ENCODE data around the gene HMG20B. TPM values are rescaled to one million over a fixed set of nuclear protein-coding genes. Genes with fewer than 3 reads are reported as not detected.
"Not testable (repeated sequence)": the region's sequence is repeated elsewhere in the genome, so short reads cannot be mapped to it uniquely, and the experiment has no call there.

Gene HMG20B
- total RNA-seq, 6 donors from 2014 or later: 79.5 to 183 (median 85.9) TPM

DNA sequence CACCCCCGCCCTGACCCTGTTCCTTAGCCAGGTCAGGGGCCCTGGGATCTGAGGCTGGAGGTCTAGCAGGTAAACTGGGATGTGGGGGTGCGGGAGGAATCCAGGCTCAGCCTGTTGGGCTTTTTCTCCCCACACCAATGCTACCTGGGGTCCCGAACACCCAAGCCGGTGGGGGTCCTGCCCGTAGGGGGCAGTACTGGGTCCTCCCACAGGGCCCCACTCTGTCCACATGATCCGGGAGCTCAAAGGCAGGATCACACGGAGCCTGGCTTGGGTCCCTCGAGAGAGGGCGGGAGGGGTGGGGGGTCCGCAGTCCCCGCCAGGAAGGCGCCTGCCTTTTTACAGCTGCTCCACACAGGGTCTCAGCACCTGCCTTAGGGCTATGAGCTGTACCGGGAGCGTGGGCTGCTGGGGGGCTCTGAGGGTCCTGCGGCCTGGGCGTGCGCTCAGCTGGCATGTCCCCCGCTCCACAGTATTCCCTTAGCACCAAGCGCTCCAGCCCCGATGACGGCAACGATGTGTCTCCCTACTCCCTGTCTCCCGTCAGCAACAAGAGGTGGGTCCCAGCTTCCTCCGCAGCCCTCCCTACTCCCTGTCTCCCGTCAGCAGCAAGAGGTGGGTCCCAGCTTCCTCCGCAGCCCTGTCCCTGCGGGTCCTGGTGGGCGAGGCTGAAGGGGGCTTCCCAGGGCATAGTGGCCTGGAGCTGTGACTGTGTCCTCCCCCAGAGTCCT, 46.1 kb upstream of the HMG20B start:
- no peak for ATAC-seq (ENCODE audit: low FRiP score in 2 of 2)
- no peak overlapping the region for H3K4me3 ChIP-seq
- 93 to 94% methylated on average over 13 to 18 of the region's 28 CpGs for WGBS, 2 donors

DNA sequence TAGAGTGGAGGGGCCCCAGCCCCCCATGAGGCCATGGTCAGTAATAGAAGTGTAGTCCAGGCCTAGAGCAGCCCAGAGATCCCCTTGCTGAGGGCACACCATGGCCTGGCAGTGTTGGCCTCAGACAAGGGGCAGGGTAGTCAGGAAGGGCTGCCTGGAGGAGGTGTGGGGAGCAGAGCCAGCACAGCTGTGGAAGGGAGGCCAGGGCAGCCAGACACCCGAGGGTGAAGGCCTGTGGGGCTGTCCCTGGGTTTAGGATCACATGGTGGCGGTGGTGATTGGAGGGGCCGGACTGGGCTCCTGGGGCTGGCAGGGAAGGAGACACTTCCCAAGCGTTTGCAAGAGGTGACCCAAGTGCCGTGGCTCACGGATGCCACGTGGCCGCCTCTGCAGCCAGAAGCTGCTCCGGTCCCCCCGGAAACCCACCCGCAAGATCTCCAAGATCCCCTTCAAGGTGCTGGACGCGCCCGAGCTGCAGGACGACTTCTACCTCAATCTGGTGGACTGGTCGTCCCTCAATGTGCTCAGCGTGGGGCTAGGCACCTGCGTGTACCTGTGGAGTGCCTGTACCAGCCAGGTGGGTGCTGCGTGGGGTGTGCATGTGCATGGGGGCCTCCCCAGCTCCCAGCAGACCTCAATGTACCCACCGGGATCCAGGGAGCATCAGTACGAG, 45.4 kb upstream of the HMG20B start:
- TF ChIP-seq EP300 (IDR thresholded peaks at IDR 0.05) (no peak), POLR2A (IDR thresholded peaks at IDR 0.05) (no peak), POLR2AphosphoS5 (IDR thresholded peaks at IDR 0.05) (no peak)
- TF ChIP-seq, protein P1, sequence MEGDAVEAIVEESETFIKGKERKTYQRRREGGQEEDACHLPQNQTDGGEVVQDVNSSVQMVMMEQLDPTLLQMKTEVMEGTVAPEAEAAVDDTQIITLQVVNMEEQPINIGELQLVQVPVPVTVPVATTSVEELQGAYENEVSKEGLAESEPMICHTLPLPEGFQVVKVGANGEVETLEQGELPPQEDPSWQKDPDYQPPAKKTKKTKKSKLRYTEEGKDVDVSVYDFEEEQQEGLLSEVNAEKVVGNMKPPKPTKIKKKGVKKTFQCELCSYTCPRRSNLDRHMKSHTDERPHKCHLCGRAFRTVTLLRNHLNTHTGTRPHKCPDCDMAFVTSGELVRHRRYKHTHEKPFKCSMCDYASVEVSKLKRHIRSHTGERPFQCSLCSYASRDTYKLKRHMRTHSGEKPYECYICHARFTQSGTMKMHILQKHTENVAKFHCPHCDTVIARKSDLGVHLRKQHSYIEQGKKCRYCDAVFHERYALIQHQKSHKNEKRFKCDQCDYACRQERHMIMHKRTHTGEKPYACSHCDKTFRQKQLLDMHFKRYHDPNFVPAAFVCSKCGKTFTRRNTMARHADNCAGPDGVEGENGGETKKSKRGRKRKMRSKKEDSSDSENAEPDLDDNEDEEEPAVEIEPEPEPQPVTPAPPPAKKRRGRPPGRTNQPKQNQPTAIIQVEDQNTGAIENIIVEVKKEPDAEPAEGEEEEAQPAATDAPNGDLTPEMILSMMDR (IDR thresholded peaks at IDR 0.05): no peak
- Histone ChIP-seq H3K27ac (no peak overlapping the region), H3K27me3 (no peaks in the 10 kb centered on the region), H3K9me3 (no peaks in the 10 kb centered on the region), H3K36me3 (peaks cover 19 to 76% (median 74%) of the 10 kb centered on the region in 4 donors), H3K4me3 (no peak overlapping the region), H3K4me1 (no peaks in the 10 kb centered on the region)
- no peak for ATAC-seq (ENCODE audit: low FRiP score in 2 of 2)
- WGBS, 2 donors: 95% methylated on average over 19 of the region's 21 CpGs; no CpG with 5 or more reads in 1 of the 2 donors
- DNase-seq: peak in 1 of 2 donors; percentile 56

More for the DNA sequence above, 46.1 kb upstream of the HMG20B start:
- no peaks in the 10 kb centered on the region for H3K27me3 ChIP-seq
- H3K36me3 ChIP-seq: peaks cover 12 to 75% (median 70%) of the 10 kb centered on the region in 4 donors
- DNase-seq: peak in 1 of 2 donors; percentile 30
- H3K27ac ChIP-seq: no peak overlapping the region
- no peaks in the 10 kb centered on the region for H3K4me1 ChIP-seq
- TF ChIP-seq POLR2A (IDR thresholded peaks at IDR 0.05) (no peak), POLR2AphosphoS5 (IDR thresholded peaks at IDR 0.05) (no peak), EP300 (IDR thresholded peaks at IDR 0.05) (no peak)
- TF ChIP-seq, protein P1 (IDR thresholded peaks at IDR 0.05): no peak
- no peaks in the 10 kb centered on the region for H3K9me3 ChIP-seq

DNA sequence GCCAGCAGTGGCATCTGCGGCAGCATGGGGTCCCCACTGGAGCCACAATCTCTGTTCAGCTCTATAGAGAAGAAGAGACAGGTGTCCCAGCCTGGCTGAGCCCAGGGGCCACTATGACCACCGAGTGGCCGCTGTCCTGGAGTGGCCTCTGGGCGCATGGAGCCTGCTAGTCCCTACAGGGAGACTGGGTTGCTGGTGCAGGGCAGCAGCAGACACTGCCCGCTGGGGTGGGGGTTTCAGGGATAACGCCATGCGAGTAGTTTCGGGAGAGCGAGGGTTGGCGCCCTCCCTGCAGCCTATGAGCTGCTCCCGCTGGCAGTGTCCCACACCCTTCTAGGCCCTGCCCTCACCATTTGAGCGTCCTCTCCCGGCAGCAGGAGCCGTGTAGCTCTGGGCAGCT, 44.7 kb upstream of the HMG20B start:
- no peak for ATAC-seq (ENCODE audit: low FRiP score in 2 of 2)
- TF ChIP-seq POLR2A (IDR thresholded peaks at IDR 0.05): no peak
- TF ChIP-seq EP300 (IDR thresholded peaks at IDR 0.05): no peak
- TF ChIP-seq, protein P1 (IDR thresholded peaks at IDR 0.05): no peak
- TF ChIP-seq POLR2AphosphoS5 (IDR thresholded peaks at IDR 0.05): no peak
- 92 to 98% methylated on average over 12 to 14 of the region's 14 CpGs for WGBS, 2 donors

DNA sequence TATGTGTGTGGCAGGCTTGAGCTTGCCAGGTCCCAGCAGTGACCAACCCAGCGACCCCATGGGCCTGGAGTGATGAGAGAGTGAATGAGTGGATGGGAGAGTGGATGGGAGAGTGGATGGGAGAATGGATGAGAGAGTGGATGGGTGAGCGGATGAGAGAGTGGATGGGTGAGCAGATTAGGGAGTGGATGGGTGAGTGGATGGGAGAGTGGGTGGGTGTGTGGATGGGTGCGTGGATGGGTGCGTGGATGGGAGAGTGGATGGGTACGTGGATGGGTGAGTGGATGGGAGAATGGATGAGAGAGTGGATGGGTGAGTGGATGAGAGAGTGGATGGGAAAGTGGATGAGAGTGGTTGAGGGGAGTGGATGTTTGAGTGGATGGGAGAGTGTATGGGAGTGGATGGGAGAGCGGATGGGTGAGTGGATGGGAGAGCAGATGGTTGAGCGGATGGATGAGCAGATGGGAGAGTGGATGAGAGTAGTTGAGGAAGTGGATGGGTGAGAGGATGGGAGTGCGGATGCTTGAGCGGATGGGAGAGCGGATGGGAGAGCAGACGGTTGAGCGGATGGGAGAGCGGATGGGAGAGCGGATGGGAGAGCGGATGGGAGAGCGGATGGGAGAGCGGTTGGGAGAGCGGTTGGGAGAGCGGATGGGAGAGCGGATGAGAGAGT, 44.1 kb upstream of the HMG20B start:
- TF ChIP-seq POLR2AphosphoS5 (IDR thresholded peaks at IDR 0.05): no peak
- TF ChIP-seq POLR2A (IDR thresholded peaks at IDR 0.05): no peak
- TF ChIP-seq, protein P1 (IDR thresholded peaks at IDR 0.05): no peak
- no peak for TF ChIP-seq EP300 (IDR thresholded peaks at IDR 0.05)
- DNase-seq (no peak), ATAC-seq (ENCODE audit: low FRiP score in 2 of 2) (no peak)
- 91 to 93% methylated on average over 20 of the region's 20 CpGs for WGBS, 2 donors
- Histone ChIP-seq H3K9me3 (no peaks in the 10 kb centered on the region), H3K36me3 (peaks cover 19 to 77% (median 76%) of the 10 kb centered on the region in 4 donors), H3K27ac (no peak overlapping the region), H3K27me3 (no peaks in the 10 kb centered on the region), H3K4me3 (no peak overlapping the region), H3K4me1 (no peaks in the 10 kb centered on the region)

More for the DNA sequence above, 44.7 kb upstream of the HMG20B start:
- no peak overlapping the region for H3K4me3 ChIP-seq
- H3K4me1 ChIP-seq: no peaks in the 10 kb centered on the region
- no peaks in the 10 kb centered on the region for H3K27me3 ChIP-seq
- no peaks in the 10 kb centered on the region for H3K9me3 ChIP-seq
- no peak overlapping the region for H3K27ac ChIP-seq
- peaks cover 19 to 77% (median 76%) of the 10 kb centered on the region in 4 donors for H3K36me3 ChIP-seq
- peak in 1 of 2 donors; percentile 36 for DNase-seq

DNA sequence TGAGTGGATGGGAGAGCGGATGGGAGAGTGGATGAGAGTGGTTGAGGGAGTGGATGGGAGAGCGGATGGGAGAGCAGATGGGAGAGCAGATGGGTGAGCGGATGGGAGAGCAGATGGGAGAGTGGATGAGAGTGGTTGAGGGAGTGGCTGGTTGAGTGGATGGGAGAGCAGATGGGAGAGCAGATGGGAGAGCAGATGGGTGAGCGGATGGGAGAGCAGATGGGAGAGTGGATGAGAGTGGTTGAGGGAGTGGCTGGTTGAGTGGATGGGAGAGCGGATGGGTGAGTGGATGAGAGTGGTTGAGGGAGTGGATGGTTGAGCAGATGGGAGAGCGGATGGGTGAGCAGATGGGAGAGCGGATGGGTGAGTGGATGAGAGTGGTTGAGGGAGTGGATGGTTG, 43.4 kb upstream of the HMG20B start:
- not testable (repeated sequence) for H3K27me3 ChIP-seq; ATAC-seq (ENCODE audit: low FRiP score in 2 of 2); H3K4me1 ChIP-seq; H3K27ac ChIP-seq; H3K9me3 ChIP-seq; H3K4me3 ChIP-seq; DNase-seq
- whole genome bisulfite sequencing, 2 donors: 90 to 92% methylated on average over 7 of the region's 7 CpGs
- peaks cover 19 to 76% (median 75%) of the 10 kb centered on the region in 4 donors for H3K36me3 ChIP-seq
